Suppressor macrophage (primary cell): ENCODE data around the gene STARD8.

Experiments used
- DNase-seq, 4 experiments: peaks; one replicate each; pipeline ENCODE4 v3.0.0-alpha.2; 2020 to 2022

Gene STARD8

GRCh38 chrX:68750316-68750715, 102.8 kb downstream of the STARD8 start:
- no peak for DNase-seq

- DNase-seq, result no peak
Measured at GRCh38 chrX:68751372-68751771, 103.9 kb downstream of the STARD8 start.

- DNase-seq, result no peak
Measured at GRCh38 chrX:68753218-68753617, 105.8 kb downstream of the STARD8 start.

- no peak for DNase-seq
Measured at GRCh38 chrX:68754406-68754805, 106.9 kb downstream of the STARD8 start.

GRCh38 chrX:68755616-68756125, 108.2 kb downstream of the STARD8 start:
- no peak for DNase-seq

GRCh38 chrX:68757331-68757730, 109.9 kb downstream of the STARD8 start:
- no peak for DNase-seq

GRCh38 chrX:68757731-68758130, 110.3 kb downstream of the STARD8 start:
- DNase-seq, result no peak

GRCh38 chrX:68758671-68759070, 111.2 kb downstream of the STARD8 start:
- DNase-seq, result no peak

- no peak for DNase-seq
Measured at GRCh38 chrX:68761086-68761485, 113.6 kb downstream of the STARD8 start.

GRCh38 chrX:68762766-68763165, 115.3 kb downstream of the STARD8 start:
- no peak for DNase-seq

- no peak for DNase-seq
Measured at GRCh38 chrX:68763481-68763880, 116.0 kb downstream of the STARD8 start.
